Right lung (tissue), 5 donors: ENCODE results near the gene CTSW. TPM values are rescaled to one million over a fixed set of nuclear protein-coding genes. Genes with fewer than 3 reads are reported as not detected.

Source experiments
- DNase-seq, 2 donors: peaks; one replicate each; pipeline ENCODE4 v3.0.0-alpha.2; 2013
- polyA plus RNA-seq, 5 donors: library from polyadenylated mRNA; unstranded; fragments of 120-200 nt; gene quantifications; one replicate each; pipeline versions ENCODE4 v1.2.1 to v1.2.3, GENCODE V29; 2013; ENCODE audit warnings: inconsistent platforms in 1 of 5, low replicate concordance in 1 of 5; ENCODE audit not compliant: insufficient read length in 5 of 5, insufficient read depth in 1 of 5

CTSW gene
- polyA plus RNA-seq, 5 donors, result 2.6 to 6.3 (median 6.1) TPM

GRCh38 chr11:65899356-65900124 lies 19.9 kb downstream of the CTSW start:
- peak in 1 of 2 donors; percentile 13 for DNase-seq

DNA sequence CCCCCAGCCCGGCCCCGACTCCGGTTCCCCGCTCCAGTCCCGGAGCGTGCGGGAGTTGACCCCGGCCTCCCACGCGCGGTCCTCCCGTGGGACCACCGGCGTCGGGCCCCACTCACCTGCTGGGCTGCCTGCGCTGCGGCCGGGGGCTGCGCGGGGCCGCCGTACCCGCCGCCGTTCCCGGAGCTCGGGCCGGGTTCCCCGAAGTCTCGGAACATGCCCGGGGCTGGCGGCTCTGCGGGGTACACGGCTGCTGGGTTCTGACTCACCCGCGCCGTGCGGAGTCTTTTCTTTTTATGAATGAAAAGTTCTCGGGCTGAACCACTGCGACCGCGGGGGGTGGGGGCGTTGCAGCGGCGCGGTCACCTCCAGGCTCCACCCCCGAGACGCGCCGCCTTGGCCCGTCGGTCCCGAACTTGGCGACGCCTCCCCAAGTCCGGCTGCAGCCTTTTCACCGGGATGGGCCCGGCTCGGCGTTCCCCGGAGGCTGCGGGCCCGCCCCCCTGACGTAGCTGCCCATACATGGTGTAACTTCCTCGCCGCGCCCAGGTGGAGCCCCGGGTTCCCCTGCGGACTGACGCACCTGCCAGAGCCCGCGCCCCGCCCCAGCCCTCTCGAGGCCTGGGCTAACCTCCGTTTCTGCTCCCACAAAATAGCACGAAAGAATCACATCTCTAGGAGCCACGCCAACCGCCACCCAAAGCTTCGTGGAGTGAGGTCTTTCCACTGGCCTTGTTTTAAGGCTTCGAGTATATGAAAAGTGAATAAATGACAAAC lies 20.7 kb downstream of the CTSW start, which contains the start of gene FOSL1:
Gene FOSL1, minus strand, starts transcription at position 264 of the 774 bp plus-strand sequence. Its CDS starts 49 bp downstream, at position 215.
- peak; percentile 61 to 65 for DNase-seq

- no peak for DNase-seq
Measured at GRCh38 chr11:65900899-65901180, 21.2 kb downstream of the CTSW start.

DNA sequence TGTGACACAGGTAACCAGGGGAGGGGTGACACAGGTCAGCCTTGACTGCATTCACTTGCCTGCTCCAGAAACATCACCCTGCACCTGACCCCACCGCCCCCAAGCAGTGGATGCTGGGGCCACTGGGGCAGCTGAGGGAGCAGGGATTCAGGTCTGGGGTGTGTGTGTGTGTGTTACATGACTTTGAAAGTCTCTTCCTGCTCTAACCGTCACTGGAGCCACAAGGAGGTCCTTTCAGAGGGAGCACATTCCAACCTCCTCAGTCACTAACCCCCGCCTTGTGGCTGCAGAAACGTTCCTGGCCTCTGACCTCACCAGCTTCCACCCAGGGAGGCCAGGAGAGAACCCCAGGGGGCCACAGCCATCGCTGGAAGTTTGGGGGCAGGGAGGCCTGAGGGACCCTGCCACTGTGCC lies 23.4 kb downstream of the CTSW start:
- no peak for DNase-seq

GRCh38 chr11:65903715-65904114 lies 24.1 kb downstream of the CTSW start:
- DNase-seq, result no peak

DNA sequence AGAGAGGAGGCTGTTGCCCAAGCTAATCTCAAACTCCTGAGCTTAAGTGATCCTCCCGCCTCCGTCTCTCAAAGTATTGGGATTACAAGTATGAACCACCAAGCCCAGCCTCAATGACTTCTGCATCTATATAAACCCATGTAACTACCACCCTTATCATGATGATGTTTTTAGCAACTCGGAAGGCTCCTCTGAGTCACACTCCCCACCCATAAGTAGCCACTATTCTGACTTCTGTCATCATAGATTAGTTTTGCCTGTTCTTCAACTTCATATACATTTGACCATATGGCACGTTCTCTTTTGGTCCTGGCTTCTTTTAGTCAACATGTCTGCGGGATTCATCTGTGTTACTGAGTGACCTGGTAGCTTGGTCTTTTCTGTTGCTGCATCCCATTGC lies 27.0 kb downstream of the CTSW start:
- no peak for DNase-seq

DNA sequence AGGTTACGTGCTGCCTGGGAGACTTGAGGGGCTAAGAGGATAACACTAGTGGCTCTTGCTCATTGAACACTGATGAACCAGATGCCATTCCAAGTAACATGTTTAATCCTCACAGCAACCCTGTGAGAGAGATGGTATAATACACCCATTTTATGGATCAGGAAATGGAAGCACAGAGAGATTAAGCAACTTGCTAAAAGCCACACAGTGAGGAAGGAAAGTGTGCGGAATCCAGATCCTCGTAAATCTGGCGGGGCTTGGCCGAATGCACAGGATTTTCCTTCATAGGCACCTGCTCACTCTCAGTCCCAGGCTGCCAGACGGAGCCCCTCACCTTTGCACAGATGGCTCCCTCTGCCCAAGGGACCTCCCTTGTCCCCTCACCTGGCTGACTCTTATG lies 28.2 kb downstream of the CTSW start:
- no peak for DNase-seq

- peak; percentile 72 to 79 for DNase-seq
Measured at GRCh38 chr11:65911682-65912568, 32.3 kb downstream of the CTSW start.

DNA sequence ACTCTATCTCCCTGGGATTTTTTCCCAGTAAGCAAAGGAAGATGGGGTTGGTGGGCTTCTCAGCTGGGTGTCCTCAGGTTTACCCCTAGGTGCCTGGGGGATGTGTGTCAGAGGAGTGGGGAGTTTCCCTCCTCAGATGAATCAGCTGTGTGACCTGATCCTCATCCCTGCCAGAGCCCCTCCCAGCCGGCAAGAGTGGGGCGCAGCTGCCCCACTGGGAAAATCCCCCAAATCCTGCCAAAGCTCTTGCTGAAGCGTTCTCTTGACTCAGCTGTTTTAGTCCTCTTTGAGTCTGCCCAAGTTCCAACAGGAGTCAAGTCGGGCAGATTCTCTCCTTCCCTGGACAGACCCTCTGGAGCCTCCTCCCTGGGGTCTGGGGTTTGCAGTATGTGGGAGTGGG lies 33.2 kb downstream of the CTSW start:
- no peak for DNase-seq

GRCh38 chr11:65915101-65915820 lies 35.6 kb downstream of the CTSW start:
- no peak for DNase-seq

GRCh38 chr11:65915821-65916251 lies 36.2 kb downstream of the CTSW start:
- DNase-seq, result no peak

- no peak for DNase-seq
Measured at GRCh38 chr11:65916391-65916790, 36.8 kb downstream of the CTSW start.

- no peak for DNase-seq
Measured at GRCh38 chr11:65917077-65917433, 37.4 kb downstream of the CTSW start.

DNA sequence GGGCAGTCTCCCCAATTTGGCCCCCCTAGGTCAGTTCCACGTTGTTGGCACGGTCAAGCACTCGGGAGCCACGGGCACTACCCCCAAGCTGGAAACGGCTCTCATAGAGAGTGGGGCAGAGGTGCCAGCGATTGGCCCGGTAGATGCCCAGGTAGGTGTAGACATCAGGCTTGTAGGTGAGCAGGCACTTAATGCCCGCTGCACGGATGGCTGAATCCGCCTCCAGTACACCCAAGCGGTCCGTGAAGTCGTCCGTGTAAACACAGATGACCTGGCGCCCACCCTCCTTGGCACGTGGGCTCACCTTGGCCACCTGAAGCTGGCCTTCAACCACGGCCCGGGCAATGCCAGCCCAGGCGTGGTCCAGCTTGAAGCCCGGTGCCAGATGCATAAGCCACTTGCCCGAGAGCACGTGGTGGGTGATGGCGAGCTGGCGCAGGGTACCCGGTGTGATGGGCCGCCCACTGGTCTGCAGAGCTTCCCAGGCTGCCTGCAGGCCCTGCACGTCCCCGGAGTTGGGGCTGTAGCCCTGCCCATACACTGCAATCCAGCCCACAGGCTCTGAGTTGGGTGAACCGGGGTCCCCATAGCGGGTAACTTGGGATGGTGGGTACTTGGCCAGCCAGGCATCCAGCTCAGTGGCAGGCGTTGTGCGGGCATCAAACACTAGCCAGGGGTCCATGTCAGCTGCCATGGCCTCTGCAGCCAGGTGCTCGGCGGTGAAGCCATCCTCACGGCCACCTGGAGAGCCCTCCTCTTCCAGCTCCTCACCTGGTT lies 38.0 kb downstream of the CTSW start:
- DNase-seq, result no peak

DNA sequence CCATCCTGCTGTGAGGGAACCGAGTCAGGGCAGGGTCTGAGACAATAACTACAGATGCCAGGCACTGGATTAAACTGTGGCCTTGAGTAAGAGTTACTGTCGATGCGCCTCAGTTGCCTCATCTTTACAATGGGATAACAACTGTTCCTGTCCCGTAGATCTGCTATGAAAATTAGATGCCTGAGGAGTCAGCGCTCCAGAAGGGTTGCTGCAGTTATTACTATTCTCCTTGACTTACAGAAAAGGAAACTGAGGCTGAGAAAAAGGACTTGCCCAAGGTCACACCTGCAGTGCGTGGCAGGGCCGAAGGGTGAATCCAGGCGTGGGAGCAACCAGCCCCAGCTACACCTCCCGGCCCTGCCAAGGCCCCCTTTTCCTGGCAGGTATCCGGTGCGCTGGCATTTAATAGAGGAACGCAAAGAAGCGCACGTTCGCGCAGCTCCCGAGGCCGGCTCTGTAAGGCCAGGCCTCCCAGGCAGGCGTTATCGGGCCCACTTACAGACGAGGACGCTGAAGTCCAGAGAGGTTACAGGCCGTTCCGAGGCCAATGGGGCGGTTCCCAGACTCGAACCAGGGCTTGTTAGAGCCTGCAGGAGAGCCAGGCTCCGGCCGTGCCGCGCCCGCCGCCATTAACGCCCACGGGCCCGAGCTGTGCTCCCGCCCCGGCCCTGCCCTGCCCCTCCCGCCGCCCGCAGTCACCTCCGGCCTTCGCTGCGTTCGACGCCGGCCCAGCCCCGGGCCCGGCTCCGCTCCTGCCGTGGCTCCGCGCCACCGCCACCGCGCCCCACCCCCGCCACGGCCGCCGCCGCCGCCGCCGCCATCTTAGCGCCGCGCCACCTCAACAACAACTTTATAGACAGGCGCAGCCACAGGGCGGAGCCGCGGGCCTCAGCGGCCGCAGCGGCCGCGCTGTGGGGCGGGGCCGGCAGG lies 38.8 kb downstream of the CTSW start, which contains the start of gene C11orf68:
Gene C11orf68, minus strand, starts transcription at position 852 of the 930 bp plus-strand sequence. Its CDS starts 31 bp downstream, at position 821.
- DNase-seq, result peak; percentile 18 to 32

GRCh38 chr11:65919141-65919572 lies 39.5 kb downstream of the CTSW start, which contains the start of gene DRAP1:
DRAP1 (plus strand) TSS chr11:65919426; CDS start chr11:65919502, 76 bp downstream.
- peak; percentile 97 to 98 for DNase-seq

DNA sequence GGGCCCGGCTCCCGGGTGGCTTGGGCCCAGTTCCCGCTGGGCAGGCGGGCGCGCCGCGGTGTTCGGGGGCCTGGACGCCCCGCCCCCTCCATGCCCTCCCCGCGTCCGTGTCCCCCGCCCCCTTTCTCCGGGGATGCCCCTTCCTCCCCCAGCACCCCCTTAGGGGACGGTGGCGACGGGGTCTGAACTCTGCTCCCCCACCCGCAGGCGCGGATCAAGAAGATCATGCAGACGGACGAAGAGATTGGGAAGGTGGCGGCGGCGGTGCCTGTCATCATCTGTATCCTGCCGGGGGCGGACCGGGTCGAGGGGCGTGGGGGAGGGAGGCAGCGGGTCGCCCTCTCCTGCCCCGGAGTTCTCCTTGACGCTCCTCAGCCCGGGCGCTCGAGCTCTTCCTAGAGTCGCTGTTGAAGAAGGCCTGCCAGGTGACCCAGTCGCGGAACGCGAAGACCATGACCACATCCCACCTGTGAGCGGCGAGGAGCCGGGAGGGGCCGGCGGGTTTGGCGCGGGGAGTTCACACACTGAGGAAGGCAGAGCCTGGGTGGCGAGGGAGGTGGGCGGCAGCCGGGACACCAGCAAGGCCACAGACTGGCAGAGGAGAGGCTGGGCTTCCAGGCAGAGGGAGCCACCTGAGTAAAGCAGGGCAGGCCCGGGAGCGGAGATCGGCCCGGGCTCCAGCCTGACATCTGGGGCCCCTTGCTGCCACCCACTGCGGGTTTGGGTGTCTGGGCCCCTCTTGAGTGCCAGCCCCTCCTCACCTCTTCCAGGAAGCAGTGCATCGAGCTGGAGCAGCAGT lies 40.1 kb downstream of the CTSW start:
- no peak for DNase-seq

DNA sequence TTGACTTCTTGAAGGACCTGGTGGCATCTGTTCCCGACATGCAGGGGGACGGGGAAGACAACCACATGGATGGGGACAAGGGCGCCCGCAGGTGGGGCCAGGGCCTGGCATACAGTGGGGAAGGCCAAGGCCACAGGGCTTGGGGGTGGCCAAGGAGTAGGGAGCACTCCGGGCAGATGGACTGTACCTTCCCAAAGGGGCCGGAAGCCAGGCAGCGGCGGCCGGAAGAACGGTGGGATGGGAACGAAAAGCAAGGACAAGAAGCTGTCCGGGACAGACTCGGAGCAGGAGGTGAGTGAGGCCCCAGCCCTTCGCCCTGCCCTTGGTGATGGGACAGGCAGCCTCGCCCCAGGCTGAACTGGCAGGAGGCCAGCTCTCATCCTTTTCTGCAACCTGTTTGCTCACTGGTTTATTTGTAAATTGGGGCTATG lies 40.8 kb downstream of the CTSW start:
- DNase-seq, result no peak
